C4-2B (cell line): ENCODE data around the gene MACIR.

Experiments used
- H3K27ac ChIP-seq: fragments of 450-650 bp; 2 replicates; pipeline ENCODE4 v1.5.1; 2017
- ZFX ChIP-seq: fragments of 450-650 bp; IDR thresholded peaks from 2 replicates; pipeline ENCODE4 v1.6.1; 2017
- TF ChIP-seq, protein P1 (sequence below): fragments of 450-650 bp; conservative IDR thresholded peaks from 2 replicates; pipeline ENCODE4 v1.5.1; 2017; ENCODE audit warnings: mild to moderate bottlenecking

The MACIR gene

DNA sequence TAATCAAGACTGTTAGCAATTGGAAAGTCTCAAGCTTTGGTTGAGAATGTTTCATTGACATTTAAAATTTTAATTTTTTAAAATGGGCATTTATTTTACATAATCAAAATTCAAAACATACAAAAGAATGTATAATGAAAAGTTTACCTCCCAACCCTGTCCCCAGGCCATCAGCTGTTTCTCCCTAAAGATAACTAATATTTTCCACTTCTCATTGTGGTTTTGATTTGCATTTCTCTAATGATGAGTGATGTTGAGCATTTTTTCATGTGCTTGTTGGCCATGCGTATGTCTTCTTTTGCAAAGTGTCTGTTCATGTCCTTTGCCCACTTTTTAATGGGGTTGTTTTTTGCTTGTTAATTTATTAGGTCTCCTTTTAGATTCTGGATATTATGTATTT, 11.4 kb upstream of the MACIR start:
- no peak for TF ChIP-seq ZFX

DNA sequence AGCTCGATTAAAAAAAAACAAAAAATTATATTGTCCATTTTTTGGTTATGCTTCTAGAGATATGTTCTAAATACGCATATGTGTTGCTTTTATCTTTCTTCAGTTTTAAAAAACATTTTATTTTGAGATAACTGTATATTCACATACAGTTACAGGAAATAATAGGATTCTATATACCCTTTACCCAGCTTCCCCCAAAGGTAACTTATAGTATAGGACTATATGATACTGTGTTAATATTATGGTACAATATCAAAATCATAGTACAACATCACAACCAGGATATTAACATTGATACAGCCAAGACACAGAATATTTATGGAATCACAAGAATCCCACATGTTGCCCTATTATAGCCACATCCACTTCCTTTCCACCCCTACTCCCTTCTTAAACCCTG, 9.5 kb upstream of the MACIR start:
- no peak overlapping the region for H3K27ac ChIP-seq
- TF ChIP-seq ZFX: no peak
- TF ChIP-seq, protein P1, sequence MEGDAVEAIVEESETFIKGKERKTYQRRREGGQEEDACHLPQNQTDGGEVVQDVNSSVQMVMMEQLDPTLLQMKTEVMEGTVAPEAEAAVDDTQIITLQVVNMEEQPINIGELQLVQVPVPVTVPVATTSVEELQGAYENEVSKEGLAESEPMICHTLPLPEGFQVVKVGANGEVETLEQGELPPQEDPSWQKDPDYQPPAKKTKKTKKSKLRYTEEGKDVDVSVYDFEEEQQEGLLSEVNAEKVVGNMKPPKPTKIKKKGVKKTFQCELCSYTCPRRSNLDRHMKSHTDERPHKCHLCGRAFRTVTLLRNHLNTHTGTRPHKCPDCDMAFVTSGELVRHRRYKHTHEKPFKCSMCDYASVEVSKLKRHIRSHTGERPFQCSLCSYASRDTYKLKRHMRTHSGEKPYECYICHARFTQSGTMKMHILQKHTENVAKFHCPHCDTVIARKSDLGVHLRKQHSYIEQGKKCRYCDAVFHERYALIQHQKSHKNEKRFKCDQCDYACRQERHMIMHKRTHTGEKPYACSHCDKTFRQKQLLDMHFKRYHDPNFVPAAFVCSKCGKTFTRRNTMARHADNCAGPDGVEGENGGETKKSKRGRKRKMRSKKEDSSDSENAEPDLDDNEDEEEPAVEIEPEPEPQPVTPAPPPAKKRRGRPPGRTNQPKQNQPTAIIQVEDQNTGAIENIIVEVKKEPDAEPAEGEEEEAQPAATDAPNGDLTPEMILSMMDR: no peak

More for the DNA sequence above, 11.4 kb upstream of the MACIR start:
- no peak overlapping the region for H3K27ac ChIP-seq

DNA sequence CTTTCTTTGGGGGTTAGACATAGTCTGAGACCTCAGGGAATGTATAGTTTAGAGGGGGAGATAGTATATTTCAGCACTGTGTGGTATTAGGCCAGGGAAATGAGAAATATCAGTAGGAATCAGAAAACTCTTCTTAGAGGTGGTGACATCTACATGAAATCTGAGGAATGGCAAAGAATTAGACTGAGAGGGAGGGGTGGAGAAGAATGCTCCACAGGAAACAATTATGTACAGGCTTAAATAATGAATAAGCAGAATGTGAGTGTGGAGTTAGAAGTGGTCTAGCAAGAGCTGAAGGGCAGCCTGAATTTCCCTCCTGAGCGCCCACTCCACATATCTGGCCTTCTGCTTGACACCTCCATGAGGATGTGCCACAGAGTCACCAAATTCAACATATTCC, 3.6 kb upstream of the MACIR start:
- no peak overlapping the region for H3K27ac ChIP-seq
- TF ChIP-seq, protein P1: no peak
- TF ChIP-seq ZFX: no peak

DNA sequence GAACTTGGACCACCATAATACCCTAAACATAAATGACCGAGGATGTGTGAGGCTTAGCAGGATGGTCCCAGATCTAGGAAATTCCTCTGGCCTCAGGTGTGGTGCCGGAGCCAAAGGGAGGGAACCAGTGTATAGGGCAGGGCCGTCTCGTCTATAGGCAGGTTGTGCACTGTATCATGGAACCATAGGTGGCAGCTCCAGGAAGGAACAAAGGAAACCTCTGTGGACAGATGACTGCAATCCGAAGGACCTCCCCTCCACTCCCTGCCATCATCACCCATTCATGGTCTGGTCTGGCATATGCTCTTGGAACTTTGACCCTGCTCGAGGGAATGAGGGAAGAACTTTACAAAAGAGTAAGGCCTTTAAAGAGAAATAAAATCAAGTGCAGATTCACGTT, 2.9 kb upstream of the MACIR start:
- no peak overlapping the region for H3K27ac ChIP-seq
- TF ChIP-seq ZFX: no peak
- TF ChIP-seq, protein P1: no peak

DNA sequence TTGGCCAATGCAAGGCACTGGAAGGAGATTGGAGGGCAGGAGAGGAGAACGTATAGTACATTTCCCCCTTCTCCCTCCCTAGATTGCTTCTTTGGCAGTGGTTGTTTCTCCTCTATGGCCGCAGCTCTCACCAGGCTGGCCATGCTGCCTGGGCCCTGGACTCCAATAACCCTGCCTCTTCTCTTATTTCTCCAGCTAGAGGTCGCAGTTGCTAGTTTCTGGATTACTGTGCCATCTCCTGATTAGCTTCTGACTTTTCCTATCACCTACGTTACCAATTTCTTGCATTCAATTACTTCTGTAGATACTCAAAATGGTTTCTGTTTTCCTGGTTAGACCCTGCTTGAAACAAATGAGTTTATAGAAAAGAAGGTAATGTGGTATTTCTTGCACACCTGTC, 2.4 kb upstream of the MACIR start:
- TF ChIP-seq ZFX: no peak
- TF ChIP-seq, protein P1: peak; percentile 32
- H3K27ac ChIP-seq: no peak overlapping the region

DNA sequence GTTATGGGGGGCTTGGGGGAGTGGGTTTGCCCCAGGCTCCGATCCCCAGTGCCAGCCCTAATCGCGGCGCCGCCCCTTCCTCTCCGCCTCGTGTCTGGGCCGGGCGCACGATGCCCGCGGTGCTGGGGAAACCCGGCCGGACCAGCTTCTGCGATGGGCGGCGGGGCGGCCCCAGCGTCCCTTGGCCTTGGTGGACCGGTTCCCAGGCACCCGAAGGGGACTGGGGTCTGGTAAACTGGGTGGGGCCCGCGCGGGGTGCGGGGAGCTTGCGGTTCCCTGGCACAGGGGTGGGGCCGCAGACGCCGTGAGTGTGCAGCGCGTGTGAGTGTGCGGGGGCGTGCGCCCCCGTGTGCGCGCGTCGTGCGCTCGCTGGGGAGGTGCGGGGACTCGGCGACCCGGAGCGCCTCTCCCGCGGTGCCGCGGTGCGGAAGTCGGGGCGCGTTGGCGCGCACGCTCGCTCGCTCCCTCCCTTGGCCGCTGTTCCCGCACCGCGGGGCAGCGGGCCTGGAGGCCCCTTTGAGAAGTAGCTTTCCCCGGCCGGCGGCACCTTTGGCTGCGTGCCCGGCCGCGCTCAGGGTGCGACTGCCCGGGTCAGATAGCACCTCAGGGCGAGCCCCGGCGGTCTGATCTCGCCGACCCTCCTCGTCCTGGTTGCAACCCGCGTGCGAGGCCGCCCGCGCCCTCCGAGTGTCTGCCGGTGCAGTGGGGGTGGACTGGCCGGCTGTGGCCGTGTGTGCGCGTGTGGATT, 568 bp downstream of the MACIR start:
- TF ChIP-seq, protein P1: no peak
- TF ChIP-seq ZFX: peak; percentile 81
- H3K27ac ChIP-seq: peak overlapping the region; percentile 94

DNA sequence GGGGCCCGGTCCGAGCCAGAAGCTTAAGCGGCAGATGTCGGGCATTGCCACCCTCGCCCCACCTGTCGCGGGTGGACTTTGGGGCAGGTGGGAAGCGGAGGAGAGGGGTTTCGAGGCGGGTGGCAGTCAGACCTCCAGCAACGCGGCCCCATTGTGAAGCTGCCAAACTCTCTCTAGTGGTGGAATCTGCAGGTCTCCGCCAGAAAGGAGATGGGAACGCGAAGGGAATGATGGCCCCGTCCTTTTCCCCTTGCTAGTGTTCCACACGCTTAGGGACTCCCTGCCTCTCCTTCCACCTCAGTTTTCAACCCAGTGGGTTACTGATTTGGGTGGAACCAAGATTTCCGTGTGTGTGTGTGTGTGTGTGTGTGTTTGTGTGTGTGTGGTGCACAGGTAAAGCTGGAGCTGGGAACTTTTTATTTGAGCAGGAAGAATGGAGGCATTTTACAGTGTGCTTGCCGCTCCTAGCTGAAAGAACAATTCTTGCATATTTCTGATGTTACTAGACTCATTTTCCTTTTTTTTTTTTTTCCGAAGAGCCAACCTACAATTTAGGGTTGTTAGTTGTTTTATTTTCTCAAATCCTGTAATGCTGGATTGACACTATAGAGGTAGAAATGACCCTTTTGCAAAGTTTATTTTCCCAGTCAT, 1.3 kb downstream of the MACIR start:
- H3K27ac ChIP-seq: peak overlapping the region; percentile 94
- TF ChIP-seq, protein P1: no peak
- no peak for TF ChIP-seq ZFX
